ENCODE results near the gene SESTD1. TPM values are rescaled to one million over a fixed set of nuclear protein-coding genes. Genes with fewer than 3 reads are reported as not detected.

SESTD1 gene
- total RNA-seq, 1 experiment from 2014 or later: 26.9 TPM

- no peaks in the 10 kb centered on the region for H3K27me3 ChIP-seq (replicated peaks; ENCODE audit: insufficient read depth, low read depth, low read length, poor library complexity)
- H3K4me3 ChIP-seq (ENCODE audit: low read depth, low read length, poor library complexity, severe bottlenecking): no peak overlapping the region
- H3K36me3 ChIP-seq (ENCODE audit: insufficient read depth, low read length, poor library complexity, severe bottlenecking): no peaks in the 10 kb centered on the region
- DNase-seq (ENCODE audit: low spot score): no peak
- H3K9me3 ChIP-seq (ENCODE audit: low read depth, low read length, poor library complexity, severe bottlenecking): no peaks in the 10 kb centered on the region
- intact Hi-C loops (cut with micrococcal nuclease; ENCODE audit: unreplicated experiment): no loop called here
- TF ChIP-seq EZH2 (IDR thresholded peaks at IDR 0.05; ENCODE audit: borderline replicate concordance, low read depth, low read length, poor library complexity, severe bottlenecking): no peak
- no peak overlapping the region for H3K27ac ChIP-seq (ENCODE audit: low read depth, low read length, poor library complexity, severe bottlenecking)
- ChIA-PET CTCF (no interaction called here), POLR2A (ENCODE audit: low non-redundant PET) (no interaction called here)
- no TSS peak for BruUV-seq (replicated peaks)
- H3K4me1 ChIP-seq (ENCODE audit: insufficient read depth, low read length, poor library complexity, severe bottlenecking): no peaks in the 10 kb centered on the region
Observed at GRCh38 chr2:179132076-179132475, 132.6 kb downstream of the SESTD1 start.

GRCh38 chr2:179130560-179130959 is 134.1 kb downstream of the SESTD1 start:
- Histone ChIP-seq H3K27ac (ENCODE audit: low read depth, low read length, poor library complexity, severe bottlenecking) (no peak overlapping the region), H3K36me3 (ENCODE audit: insufficient read depth, low read length, poor library complexity, severe bottlenecking) (no peaks in the 10 kb centered on the region), H3K9me3 (ENCODE audit: low read depth, low read length, poor library complexity, severe bottlenecking) (no peaks in the 10 kb centered on the region), H3K4me1 (ENCODE audit: insufficient read depth, low read length, poor library complexity, severe bottlenecking) (no peaks in the 10 kb centered on the region), H3K27me3 (replicated peaks; ENCODE audit: insufficient read depth, low read depth, low read length, poor library complexity) (no peaks in the 10 kb centered on the region), H3K4me3 (ENCODE audit: low read depth, low read length, poor library complexity, severe bottlenecking) (no peak overlapping the region)
- no TSS peak for BruUV-seq (replicated peaks)
- DNase-seq (ENCODE audit: low spot score): no peak
- intact Hi-C loops (cut with micrococcal nuclease; ENCODE audit: unreplicated experiment): no loop called here
- CTCF ChIA-PET: no interaction called here
- POLR2A ChIA-PET (ENCODE audit: low non-redundant PET): no interaction called here
- TF ChIP-seq CTCF (conservative IDR thresholded peaks at IDR 0.05; ENCODE audit: low read depth, low read length) (no peak), EZH2 (IDR thresholded peaks at IDR 0.05; ENCODE audit: borderline replicate concordance, low read depth, low read length, poor library complexity, severe bottlenecking) (no peak)

- no peak overlapping the region for H3K4me3 ChIP-seq (ENCODE audit: low read depth, low read length, poor library complexity, severe bottlenecking)
- no peaks in the 10 kb centered on the region for H3K36me3 ChIP-seq (ENCODE audit: insufficient read depth, low read length, poor library complexity, severe bottlenecking)
- H3K27ac ChIP-seq (ENCODE audit: low read depth, low read length, poor library complexity, severe bottlenecking): no peak overlapping the region
- intact Hi-C loops (cut with micrococcal nuclease; ENCODE audit: unreplicated experiment): loop anchor here (2.0 to 5.0 kb wide), 2 partner anchors 237 to 333 kb away; no protein-coding TSS in a partner anchor
- H3K27me3 ChIP-seq (replicated peaks; ENCODE audit: insufficient read depth, low read depth, low read length, poor library complexity): no peaks in the 10 kb centered on the region
- ChIA-PET CTCF (interaction anchor here (0.5 to 0.6 kb wide), 2 partner anchors 140 to 315 kb away, joined by 3 to 10 read pairs; no protein-coding TSS in a partner anchor), POLR2A (ENCODE audit: low non-redundant PET) (no interaction called here)
- no peak for TF ChIP-seq EZH2 (IDR thresholded peaks at IDR 0.05; ENCODE audit: borderline replicate concordance, low read depth, low read length, poor library complexity, severe bottlenecking)
- TF ChIP-seq CTCF (conservative IDR thresholded peaks at IDR 0.05; ENCODE audit: low read depth, low read length): peak; percentile 74
- no peaks in the 10 kb centered on the region for H3K9me3 ChIP-seq (ENCODE audit: low read depth, low read length, poor library complexity, severe bottlenecking)
- no peak for DNase-seq (ENCODE audit: low spot score)
- BruUV-seq (replicated peaks): no TSS peak
- no peaks in the 10 kb centered on the region for H3K4me1 ChIP-seq (ENCODE audit: insufficient read depth, low read length, poor library complexity, severe bottlenecking)
Observed at GRCh38 chr2:179129574-179130238, 134.9 kb downstream of the SESTD1 start.

- H3K27ac ChIP-seq (ENCODE audit: low read depth, low read length, poor library complexity, severe bottlenecking): no peak overlapping the region
- H3K9me3 ChIP-seq (ENCODE audit: low read depth, low read length, poor library complexity, severe bottlenecking): no peaks in the 10 kb centered on the region
- no peaks in the 10 kb centered on the region for H3K27me3 ChIP-seq (replicated peaks; ENCODE audit: insufficient read depth, low read depth, low read length, poor library complexity)
- POLR2A ChIA-PET (ENCODE audit: low non-redundant PET): no interaction called here
- intact Hi-C loops (cut with micrococcal nuclease; ENCODE audit: unreplicated experiment): loop anchor here (5.0 kb wide), 1 partner anchor 233 kb away; no protein-coding TSS in a partner anchor
- H3K4me3 ChIP-seq (ENCODE audit: low read depth, low read length, poor library complexity, severe bottlenecking): no peak overlapping the region
- no peak for DNase-seq (ENCODE audit: low spot score)
- CTCF ChIA-PET: no interaction called here
- no peaks in the 10 kb centered on the region for H3K36me3 ChIP-seq (ENCODE audit: insufficient read depth, low read length, poor library complexity, severe bottlenecking)
- TF ChIP-seq CTCF (conservative IDR thresholded peaks at IDR 0.05; ENCODE audit: low read depth, low read length) (no peak), EZH2 (IDR thresholded peaks at IDR 0.05; ENCODE audit: borderline replicate concordance, low read depth, low read length, poor library complexity, severe bottlenecking) (no peak)
- no peaks in the 10 kb centered on the region for H3K4me1 ChIP-seq (ENCODE audit: insufficient read depth, low read length, poor library complexity, severe bottlenecking)
- BruUV-seq (replicated peaks): no TSS peak
Observed at GRCh38 chr2:179125404-179125803, 139.2 kb downstream of the SESTD1 start.

All from A673 (cell line).